IMR-90 (cell line): ENCODE measurements around the gene RAD51B. TPM values are rescaled to one million over a fixed set of nuclear protein-coding genes. Genes with fewer than 3 reads are reported as not detected.

Experiments used
- ATAC-seq: fragments of 200-7000 bp; cut with Tn5 transposase; 2 replicates; pipeline ENCODE4 v1.9.1; 2020; ENCODE audit warnings: low read depth, mild to moderate bottlenecking, moderate library complexity
- BruUV-seq: library from RNA; stranded (reverse); fragments of 400-500 nt; replicated peaks from 2 replicates; lab custom pipeline; 2021; lab: Mats Ljungman, UMichigan
- CTCF ChIA-PET: fragments of 300-600 bp; formaldehyde crosslinking; extraction: SDS; loops from one replicate; lab custom pipeline; 2021; ENCODE audit warnings: antibody characterized with exemption; lab: Yijun Ruan, JAX
- POLR2A ChIA-PET: fragments of 300-600 bp; sonication (Branson Sonifier 250); formaldehyde crosslinking; loops from one replicate; lab custom pipeline; 2022; ENCODE audit warnings: antibody characterized with exemption; ENCODE audit not compliant: unreplicated experiment; lab: Charles Lee
- DNase-seq: peaks from one replicate; pipeline ENCODE4 v3.0.0; 2013
- H2AFZ ChIP-seq: replicated peaks from 2 replicates; pipeline ENCODE3; 2013; ENCODE audit warnings: low read length, mild to moderate bottlenecking; ENCODE audit not compliant: poor library complexity
- H2AK5ac ChIP-seq: 2 replicates; pipeline ENCODE4 v1.6.1; 2013; ENCODE audit warnings: low read depth, low read length, inconsistent platforms
- H2AK9ac ChIP-seq: replicated peaks from 2 replicates; pipeline ENCODE3; 2013; ENCODE audit warnings: mild to moderate bottlenecking, low read depth, low read length, moderate library complexity; ENCODE audit not compliant: poor library complexity
- H2BK120ac ChIP-seq: 2 replicates; pipeline ENCODE4 v1.6.1; 2013; ENCODE audit warnings: low read depth, low read length, inconsistent platforms
- H2BK15ac ChIP-seq: 3 replicates; pipeline ENCODE4 v1.6.1; 2013; ENCODE audit warnings: low read depth, low read length, inconsistent platforms
- H2BK20ac ChIP-seq: 2 replicates; pipeline ENCODE4 v1.6.1; 2013; ENCODE audit warnings: low read depth, mild to moderate bottlenecking, inconsistent platforms, low read length, moderate library complexity
- H2BK5ac ChIP-seq: 2 replicates; pipeline ENCODE4 v1.6.1; 2013; ENCODE audit warnings: mild to moderate bottlenecking, low read depth, low read length, inconsistent platforms; ENCODE audit not compliant: poor library complexity, severe bottlenecking
- H3K14ac ChIP-seq: replicated peaks from 2 replicates; pipeline ENCODE4 v1.6.1; 2013; ENCODE audit warnings: low read depth, low read length, inconsistent platforms
- H3K18ac ChIP-seq: 2 replicates; pipeline ENCODE4 v1.6.1; 2013; ENCODE audit warnings: low read depth, low read length, control low read depth
- H3K23ac ChIP-seq: 2 replicates; pipeline ENCODE4 v1.6.1; 2013; ENCODE audit warnings: low read depth, low read length, inconsistent platforms
- H3K27ac ChIP-seq: 2 replicates; pipeline ENCODE4 v1.5.1; 2013; ENCODE audit warnings: mild to moderate bottlenecking, control low read depth, low read length; ENCODE audit not compliant: insufficient read depth
- H3K27me3 ChIP-seq: 2 replicates; pipeline ENCODE4 v1.6.1; 2013; ENCODE audit warnings: low read length; ENCODE audit not compliant: control insufficient read depth, insufficient read depth
- H3K36me3 ChIP-seq: 2 replicates; pipeline ENCODE4 v1.6.1; 2013; ENCODE audit warnings: low read length, mixed read lengths; ENCODE audit not compliant: control insufficient read depth, insufficient read depth
- H3K4ac ChIP-seq: 2 replicates; pipeline ENCODE4 v1.6.1; 2013; ENCODE audit warnings: low read depth, low read length, inconsistent platforms
- H3K4me1 ChIP-seq: 2 replicates; pipeline ENCODE4 v1.6.1; 2013; ENCODE audit warnings: low read length, mixed read lengths; ENCODE audit not compliant: control insufficient read depth, insufficient read depth
- H3K4me2 ChIP-seq: 2 replicates; pipeline ENCODE4 v1.6.1; 2013; ENCODE audit warnings: low read depth, mild to moderate bottlenecking, control low read depth, low read length, moderate library complexity
- H3K4me3 ChIP-seq: 2 replicates; pipeline ENCODE4 v1.5.1; 2013; ENCODE audit warnings: low read depth, mild to moderate bottlenecking, control low read depth, low read length, moderate library complexity; ENCODE audit not compliant: insufficient read depth
- H3K56ac ChIP-seq: 2 replicates; pipeline ENCODE4 v1.6.1; 2013; ENCODE audit warnings: low read length, inconsistent platforms; ENCODE audit not compliant: insufficient read depth; ENCODE audit errors: extremely low read depth
- H3K79me1 ChIP-seq, 2 experiments: 2 replicates each; pipeline ENCODE4 v1.6.1; 2013; ENCODE audit warnings: low read length in 2 of 2, inconsistent platforms in 1 of 2, low read depth in 1 of 2
- H3K9ac ChIP-seq: 2 replicates; pipeline ENCODE4 v1.6.1; 2013; ENCODE audit warnings: low read depth, low read length, control low read depth
- H3K9me1 ChIP-seq: 2 replicates; pipeline ENCODE4 v1.6.1; 2013; ENCODE audit warnings: low read length, inconsistent platforms; ENCODE audit not compliant: insufficient read depth
- H3K9me3 ChIP-seq: 2 replicates; pipeline ENCODE4 v1.6.1; 2013; ENCODE audit warnings: low read length; ENCODE audit not compliant: control insufficient read depth, insufficient read depth
- H4K20me1 ChIP-seq: 2 replicates; pipeline ENCODE4 v1.6.1; 2013; ENCODE audit warnings: low read length, inconsistent platforms; ENCODE audit not compliant: insufficient read depth
- H4K5ac ChIP-seq: 2 replicates; pipeline ENCODE4 v1.6.1; 2013; ENCODE audit warnings: mild to moderate bottlenecking, low read depth, low read length, control low read depth
- H4K8ac ChIP-seq, 2 experiments: 2 replicates each; pipeline ENCODE4 v1.6.1; 2013; ENCODE audit warnings: low read depth in 2 of 2, low read length in 2 of 2, control low read depth in 1 of 2, inconsistent platforms in 1 of 2
- H4K91ac ChIP-seq: 2 replicates; pipeline ENCODE4 v1.6.1; 2013; ENCODE audit warnings: low read depth, low read length, inconsistent platforms; ENCODE audit not compliant: insufficient read depth
- BHLHE40 ChIP-seq: fragments of 150-350 bp; IDR thresholded peaks from 2 replicates; pipeline ENCODE4 v1.6.1; 2016; ENCODE audit warnings: mild to moderate bottlenecking, low read depth, low read length
- CEBPB ChIP-seq: IDR thresholded peaks from 2 replicates; pipeline ENCODE4 v1.6.1; 2012; ENCODE audit warnings: low read depth, low read length, improper control_type of control experiment
- CHD1 ChIP-seq: IDR thresholded peaks from 2 replicates; pipeline ENCODE4 v1.6.1; 2012; ENCODE audit warnings: low read depth, low read length, improper control_type of control experiment
- FOS ChIP-seq: fragments of 150-350 bp; IDR thresholded peaks from 2 replicates; pipeline ENCODE4 v1.6.1; 2016; ENCODE audit warnings: low read depth, low read length
- MAFK ChIP-seq: IDR thresholded peaks from 2 replicates; pipeline ENCODE4 v1.6.1; 2012; ENCODE audit warnings: low read depth, low read length, improper control_type of control experiment
- MAZ ChIP-seq: IDR thresholded peaks from 2 replicates; pipeline ENCODE4 v1.6.1; 2012; ENCODE audit warnings: low read depth, mild to moderate bottlenecking, low read length, improper control_type of control experiment, moderate library complexity, borderline replicate concordance
- MXI1 ChIP-seq: IDR thresholded peaks from 2 replicates; pipeline ENCODE4 v1.6.1; 2012; ENCODE audit warnings: low read depth, mild to moderate bottlenecking, low read length, moderate library complexity, borderline replicate concordance
- NFE2L2 ChIP-seq: fragments of 150-350 bp; IDR thresholded peaks from 2 replicates; pipeline ENCODE4 v1.6.1; 2016; ENCODE audit warnings: low read depth, mild to moderate bottlenecking, low read length
- POLR2A ChIP-seq: IDR thresholded peaks from 2 replicates; pipeline ENCODE4 v1.6.1; 2012; ENCODE audit warnings: mild to moderate bottlenecking, low read depth, low read length
- RAD21 ChIP-seq: IDR thresholded peaks from 2 replicates; pipeline ENCODE4 v1.6.1; 2012; ENCODE audit warnings: low read length, improper control_type of control experiment
- RCOR1 ChIP-seq: IDR thresholded peaks from 2 replicates; pipeline ENCODE4 v1.6.1; 2012; ENCODE audit warnings: mild to moderate bottlenecking, low read length, improper control_type of control experiment; ENCODE audit not compliant: insufficient replicate concordance
- RFX5 ChIP-seq: IDR thresholded peaks from 2 replicates; pipeline ENCODE4 v1.8.0; 2012; ENCODE audit warnings: low read depth, mild to moderate bottlenecking, low read length, moderate library complexity
- SMC3 ChIP-seq: fragments of 150-350 bp; IDR thresholded peaks from 2 replicates; pipeline ENCODE4 v1.6.1; 2016; ENCODE audit warnings: low read depth, mild to moderate bottlenecking, antibody characterized with exemption, low read length, moderate library complexity
- WGBS, 2 experiments: methylation state at CpG; one replicate each; pipeline versions ENCODE4 v1.1.5 to v1.1.7; 2013; ENCODE audit warnings: missing lambda C conversion rate in 2 of 2; ENCODE audit not compliant: insufficient read length in 1 of 2; ENCODE audit errors: extremely low coverage in 2 of 2; 5-methylcytosine and 5-hydroxymethylcytosine counted together
- dilution Hi-C: fragments of 300-500 bp; cut with HindIII; formaldehyde crosslinking; loops from one replicate; pipeline ENCODE4 v1.14.3; 2018; ENCODE audit warnings: low sequenced_read_pairs; ENCODE audit not compliant: unreplicated experiment
- in situ Hi-C: fragments of 300-500 bp; cut with MboI; formaldehyde crosslinking; loops from 3 replicates; pipeline ENCODE4 v1.14.3; 2019; ENCODE audit warnings: low sequenced_read_pairs, inconsistent platforms, mixed read lengths
- intact Hi-C: fragments of 100-400 bp; cut with micrococcal nuclease; formaldehyde crosslinking; loops from 2 replicates; pipeline ENCODE4 v1.10.0; 2022
- polyA plus RNA-seq, 3 experiments: library from polyadenylated mRNA; depleted of rRNA; stranded (reverse); fragments of >200 nt; gene quantifications; 2 replicates each; pipeline ENCODE4 v1.2.3, GENCODE V29; 2012; ENCODE audit warnings: low replicate concordance in 1 of 3
- total RNA-seq: library from RNA; depleted of rRNA; stranded (reverse); fragments of >200 nt; gene quantifications from 2 replicates; pipeline ENCODE4 v1.2.3, GENCODE V29; 2012
- TF ChIP-seq, protein P1 (sequence below): fragments of 150-350 bp; IDR thresholded peaks from 2 replicates; pipeline ENCODE4 v1.6.1; 2016; ENCODE audit warnings: low read depth, mild to moderate bottlenecking, low read length, moderate library complexity, borderline replicate concordance
- TF ChIP-seq, protein P2 (sequence below): fragments of 150-350 bp; IDR thresholded peaks from 2 replicates; pipeline ENCODE4 v1.6.1; 2017; ENCODE audit warnings: mild to moderate bottlenecking, antibody characterized with exemption, low read length, low read depth
- TF ChIP-seq, protein P3 (sequence below): conservative IDR thresholded peaks from 2 replicates; pipeline ENCODE4 v1.5.1; 2012; ENCODE audit warnings: mild to moderate bottlenecking, low read depth, low read length, improper control_type of control experiment

RAD51B gene
- total and polyA plus RNA-seq, 2 of the 4 experiments (the other 2 are of a cell fraction) = 5.1 to 18.8 TPM

DNA sequence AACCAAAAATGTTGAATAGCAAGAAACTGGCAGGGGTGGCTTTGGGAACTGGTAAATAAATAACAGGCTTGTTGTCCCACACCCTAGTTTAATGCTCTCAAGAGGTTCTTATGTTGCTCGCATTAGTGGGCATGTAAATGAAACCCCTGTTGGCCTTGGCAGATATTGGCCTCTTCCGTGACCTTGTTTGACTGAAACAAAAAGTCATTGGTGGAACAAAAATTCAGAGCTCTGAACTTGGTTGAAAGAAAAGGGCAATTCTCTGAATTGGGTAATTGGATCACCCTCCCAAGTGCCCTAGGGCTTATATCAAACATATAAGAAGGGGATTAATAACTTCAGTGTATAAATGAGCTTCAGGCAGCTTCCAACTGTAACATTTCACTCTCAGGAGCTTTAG, 547.1 kb downstream of the RAD51B start:
- H2BK120ac ChIP-seq = no peak overlapping the region
- H2BK5ac ChIP-seq = no peak overlapping the region
- H4K8ac ChIP-seq = no peak overlapping the region
- H3K4me2 ChIP-seq = no peak overlapping the region
- ATAC-seq = no peak
- BruUV-seq = no TSS peak
- H2AK9ac ChIP-seq = no peak overlapping the region
- H3K14ac ChIP-seq = no peak overlapping the region
- H4K91ac ChIP-seq = no peak overlapping the region
- H3K27ac ChIP-seq = no peak overlapping the region
- dilution Hi-C loops (no loop called here), intact Hi-C loops (no loop called here), in situ Hi-C loops (no loop called here)
- H4K5ac ChIP-seq = no peak overlapping the region
- TF ChIP-seq BHLHE40 (no peak), CHD1 (no peak), MXI1 (no peak), RCOR1 (no peak), NFE2L2 (no peak), POLR2A (no peak), SMC3 (no peak), MAZ (no peak), RAD21 (no peak), MAFK (no peak), RFX5 (no peak), CEBPB (no peak), FOS (no peak)
- TF ChIP-seq, protein P1, sequence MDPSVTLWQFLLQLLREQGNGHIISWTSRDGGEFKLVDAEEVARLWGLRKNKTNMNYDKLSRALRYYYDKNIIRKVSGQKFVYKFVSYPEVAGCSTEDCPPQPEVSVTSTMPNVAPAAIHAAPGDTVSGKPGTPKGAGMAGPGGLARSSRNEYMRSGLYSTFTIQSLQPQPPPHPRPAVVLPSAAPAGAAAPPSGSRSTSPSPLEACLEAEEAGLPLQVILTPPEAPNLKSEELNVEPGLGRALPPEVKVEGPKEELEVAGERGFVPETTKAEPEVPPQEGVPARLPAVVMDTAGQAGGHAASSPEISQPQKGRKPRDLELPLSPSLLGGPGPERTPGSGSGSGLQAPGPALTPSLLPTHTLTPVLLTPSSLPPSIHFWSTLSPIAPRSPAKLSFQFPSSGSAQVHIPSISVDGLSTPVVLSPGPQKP = no peak
- TF ChIP-seq, protein P2, sequence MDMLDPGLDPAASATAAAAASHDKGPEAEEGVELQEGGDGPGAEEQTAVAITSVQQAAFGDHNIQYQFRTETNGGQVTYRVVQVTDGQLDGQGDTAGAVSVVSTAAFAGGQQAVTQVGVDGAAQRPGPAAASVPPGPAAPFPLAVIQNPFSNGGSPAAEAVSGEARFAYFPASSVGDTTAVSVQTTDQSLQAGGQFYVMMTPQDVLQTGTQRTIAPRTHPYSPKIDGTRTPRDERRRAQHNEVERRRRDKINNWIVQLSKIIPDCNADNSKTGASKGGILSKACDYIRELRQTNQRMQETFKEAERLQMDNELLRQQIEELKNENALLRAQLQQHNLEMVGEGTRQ = no peak
- TF ChIP-seq, protein P3, sequence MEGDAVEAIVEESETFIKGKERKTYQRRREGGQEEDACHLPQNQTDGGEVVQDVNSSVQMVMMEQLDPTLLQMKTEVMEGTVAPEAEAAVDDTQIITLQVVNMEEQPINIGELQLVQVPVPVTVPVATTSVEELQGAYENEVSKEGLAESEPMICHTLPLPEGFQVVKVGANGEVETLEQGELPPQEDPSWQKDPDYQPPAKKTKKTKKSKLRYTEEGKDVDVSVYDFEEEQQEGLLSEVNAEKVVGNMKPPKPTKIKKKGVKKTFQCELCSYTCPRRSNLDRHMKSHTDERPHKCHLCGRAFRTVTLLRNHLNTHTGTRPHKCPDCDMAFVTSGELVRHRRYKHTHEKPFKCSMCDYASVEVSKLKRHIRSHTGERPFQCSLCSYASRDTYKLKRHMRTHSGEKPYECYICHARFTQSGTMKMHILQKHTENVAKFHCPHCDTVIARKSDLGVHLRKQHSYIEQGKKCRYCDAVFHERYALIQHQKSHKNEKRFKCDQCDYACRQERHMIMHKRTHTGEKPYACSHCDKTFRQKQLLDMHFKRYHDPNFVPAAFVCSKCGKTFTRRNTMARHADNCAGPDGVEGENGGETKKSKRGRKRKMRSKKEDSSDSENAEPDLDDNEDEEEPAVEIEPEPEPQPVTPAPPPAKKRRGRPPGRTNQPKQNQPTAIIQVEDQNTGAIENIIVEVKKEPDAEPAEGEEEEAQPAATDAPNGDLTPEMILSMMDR = no peak
- no peak overlapping the region for H3K4me3 ChIP-seq
- H2BK20ac ChIP-seq = no peak overlapping the region; the same call in 1 of the 2 replicates
- H2AK5ac ChIP-seq = no peak overlapping the region
- DNase-seq = no peak
- H3K9me3 ChIP-seq = no peaks in the 10 kb centered on the region
- no peak overlapping the region for H2BK15ac ChIP-seq
- POLR2A ChIA-PET = no interaction called here
- no peak overlapping the region for H3K23ac ChIP-seq
- H3K9me1 ChIP-seq = peaks cover 5% of the 10 kb centered on the region
- no peak overlapping the region for H2AFZ ChIP-seq
- CTCF ChIA-PET = no interaction called here
- no peaks in the 10 kb centered on the region for H3K27me3 ChIP-seq
- no peaks in the 10 kb centered on the region for H4K20me1 ChIP-seq
- H3K18ac ChIP-seq = no peak overlapping the region
- peaks cover 0 to 4% of the 10 kb centered on the region in 2 experiments; a peak in 1 of 4 replicates for H3K79me1 ChIP-seq
- H3K4me1 ChIP-seq = peaks cover 8% of the 10 kb centered on the region
- no peak overlapping the region for H3K4ac ChIP-seq
- H3K36me3 ChIP-seq = no peaks in the 10 kb centered on the region
- WGBS, 2 experiments = 100% methylated on average over 1 of the region's 2 CpGs; no CpG with 5 or more reads in 1 of the 2 experiments
- no peak overlapping the region for H3K56ac ChIP-seq
- H3K9ac ChIP-seq = no peak overlapping the region
